Vagina (tissue), 2 donors: ENCODE measurements around the gene CABCOCO1. TPM values are rescaled to one million over a fixed set of nuclear protein-coding genes. Genes with fewer than 3 reads are reported as not detected.

Source experiments
- DNase-seq, 2 donors: peaks; one replicate each; pipeline ENCODE4 v3.0.0-alpha.2; 2017; ENCODE audit errors: extremely low spot score in 2 of 2
- H3K27ac ChIP-seq: fragments of 200-600 bp; sonication (generic); one replicate; pipeline ENCODE4 v1.5.1; 2019
- H3K27me3 ChIP-seq: fragments of 200-600 bp; sonication (generic); one replicate; pipeline ENCODE4 v1.5.1; 2019
- H3K36me3 ChIP-seq, 2 donors: fragments of 200-600 bp; sonication (generic); one replicate each; pipeline ENCODE4 v1.5.1; 2017 to 2019
- H3K4me1 ChIP-seq: fragments of 200-600 bp; sonication (generic); one replicate; pipeline ENCODE4 v1.5.1; 2019
- H3K4me3 ChIP-seq, 2 donors: fragments of 200-600 bp; sonication (generic); 1 replicate in 1 of 2; 2 replicates in 1 of 2; pipeline ENCODE4 v1.5.1; 2016 to 2019
- H3K9me3 ChIP-seq: fragments of 200-600 bp; sonication (generic); one replicate; pipeline ENCODE4 v1.5.1; 2019
- POLR2A ChIP-seq, 2 donors: fragments of 450-650 bp; IDR thresholded peaks; one replicate each; pipeline ENCODE4 v1.6.1; 2017; ENCODE audit warnings: antibody characterized with exemption in 2 of 2, mild to moderate bottlenecking in 2 of 2, moderate library complexity in 2 of 2
- POLR2AphosphoS5 ChIP-seq, 2 donors: sonication (generic); formaldehyde crosslinking; IDR thresholded peaks; one replicate each; pipeline ENCODE4 v1.9.0; 2017; ENCODE audit warnings: antibody characterized with exemption in 2 of 2, mild to moderate bottlenecking in 2 of 2, low read depth in 1 of 2; ENCODE audit not compliant: insufficient read depth in 1 of 2
- intact Hi-C: fragments of 100-400 bp; cut with DNase I; formaldehyde crosslinking; loops from one replicate; pipeline ENCODE4 v1.15.1; 2023
- total RNA-seq: library from RNA; depleted of rRNA; stranded (reverse); fragments of >200 nt; gene quantifications from one replicate; pipeline ENCODE4 v1.2.3, GENCODE V29; 2016
- TF ChIP-seq, protein P1 (sequence below), 3 experiments: fragments of 450-650 bp in 2 of 3; fragments of 200-600 bp in 1 of 3; sonication (generic) in 1 of 3; IDR thresholded peaks; one replicate each; pipeline ENCODE4 v1.5.1; 2017 to 2019; ENCODE audit warnings: antibody characterized with exemption in 3 of 3, mild to moderate bottlenecking in 2 of 3, moderate library complexity in 2 of 3

The CABCOCO1 gene
- total RNA-seq, 1 donor from 2014 or later = not detected

DNA sequence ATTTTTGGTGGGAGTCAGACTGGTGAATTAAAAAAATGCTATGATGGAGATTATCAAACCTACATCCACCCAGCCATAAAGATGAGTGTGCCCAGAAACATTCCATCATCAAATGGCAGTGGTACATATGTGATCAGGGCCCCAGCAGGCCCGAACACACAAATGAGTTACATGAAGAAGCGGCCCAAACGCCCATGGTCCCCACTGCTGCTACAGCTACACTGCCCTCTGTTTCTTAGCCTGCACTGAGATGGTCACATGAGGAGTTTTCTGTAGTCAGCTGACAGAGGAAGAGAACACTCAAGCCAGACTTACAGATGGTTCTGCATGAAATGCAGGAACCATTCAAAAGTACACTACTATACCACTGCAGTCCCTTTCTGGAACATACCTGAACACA is 142.4 kb downstream of the CABCOCO1 start:
- no peak overlapping the region for H3K4me3 ChIP-seq
- TF ChIP-seq POLR2AphosphoS5 (IDR thresholded peaks at IDR 0.05; ENCODE audit: insufficient read depth in 1 of 2, low read depth in 1 of 2) = no peak
- TF ChIP-seq, protein P1, sequence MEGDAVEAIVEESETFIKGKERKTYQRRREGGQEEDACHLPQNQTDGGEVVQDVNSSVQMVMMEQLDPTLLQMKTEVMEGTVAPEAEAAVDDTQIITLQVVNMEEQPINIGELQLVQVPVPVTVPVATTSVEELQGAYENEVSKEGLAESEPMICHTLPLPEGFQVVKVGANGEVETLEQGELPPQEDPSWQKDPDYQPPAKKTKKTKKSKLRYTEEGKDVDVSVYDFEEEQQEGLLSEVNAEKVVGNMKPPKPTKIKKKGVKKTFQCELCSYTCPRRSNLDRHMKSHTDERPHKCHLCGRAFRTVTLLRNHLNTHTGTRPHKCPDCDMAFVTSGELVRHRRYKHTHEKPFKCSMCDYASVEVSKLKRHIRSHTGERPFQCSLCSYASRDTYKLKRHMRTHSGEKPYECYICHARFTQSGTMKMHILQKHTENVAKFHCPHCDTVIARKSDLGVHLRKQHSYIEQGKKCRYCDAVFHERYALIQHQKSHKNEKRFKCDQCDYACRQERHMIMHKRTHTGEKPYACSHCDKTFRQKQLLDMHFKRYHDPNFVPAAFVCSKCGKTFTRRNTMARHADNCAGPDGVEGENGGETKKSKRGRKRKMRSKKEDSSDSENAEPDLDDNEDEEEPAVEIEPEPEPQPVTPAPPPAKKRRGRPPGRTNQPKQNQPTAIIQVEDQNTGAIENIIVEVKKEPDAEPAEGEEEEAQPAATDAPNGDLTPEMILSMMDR (IDR thresholded peaks at IDR 0.05) = no peak
- TF ChIP-seq POLR2A (IDR thresholded peaks at IDR 0.05) = no peak
- no peaks in the 10 kb centered on the region for H3K9me3 ChIP-seq
- no peaks in the 10 kb centered on the region for H3K36me3 ChIP-seq
- no peaks in the 10 kb centered on the region for H3K4me1 ChIP-seq
- H3K27ac ChIP-seq = no peak overlapping the region
- H3K27me3 ChIP-seq = no peaks in the 10 kb centered on the region
- intact Hi-C loops = no loop called here
- no peak for DNase-seq

DNA sequence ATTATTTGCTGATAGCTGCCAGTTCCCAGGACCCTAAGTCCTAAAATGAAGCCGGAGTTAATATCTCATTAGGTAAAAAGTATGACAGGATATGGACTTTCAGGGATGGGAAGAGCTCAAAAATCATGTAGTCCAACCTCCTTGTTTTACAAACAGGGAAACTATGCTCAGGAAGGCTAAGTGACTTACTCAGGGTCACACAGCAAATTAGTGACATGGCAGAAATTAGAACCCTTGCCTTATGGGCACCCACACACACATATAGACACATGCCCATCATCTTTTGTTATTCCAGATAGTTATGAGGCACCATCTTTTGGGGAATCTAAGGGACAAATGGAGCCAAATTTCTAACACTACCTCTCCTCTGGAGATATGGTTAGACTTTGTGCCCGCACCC is 147.5 kb downstream of the CABCOCO1 start:
- DNase-seq = no peak
- TF ChIP-seq POLR2A (IDR thresholded peaks at IDR 0.05) (no peak), POLR2AphosphoS5 (IDR thresholded peaks at IDR 0.05; ENCODE audit: insufficient read depth in 1 of 2, low read depth in 1 of 2) (no peak)
- TF ChIP-seq, protein P1 (IDR thresholded peaks at IDR 0.05) = no peak
- Histone ChIP-seq H3K4me3 (no peak overlapping the region), H3K27ac (no peak overlapping the region), H3K27me3 (no peaks in the 10 kb centered on the region), H3K4me1 (no peaks in the 10 kb centered on the region), H3K9me3 (no peaks in the 10 kb centered on the region), H3K36me3 (no peaks in the 10 kb centered on the region)
- intact Hi-C loops = no loop called here

DNA sequence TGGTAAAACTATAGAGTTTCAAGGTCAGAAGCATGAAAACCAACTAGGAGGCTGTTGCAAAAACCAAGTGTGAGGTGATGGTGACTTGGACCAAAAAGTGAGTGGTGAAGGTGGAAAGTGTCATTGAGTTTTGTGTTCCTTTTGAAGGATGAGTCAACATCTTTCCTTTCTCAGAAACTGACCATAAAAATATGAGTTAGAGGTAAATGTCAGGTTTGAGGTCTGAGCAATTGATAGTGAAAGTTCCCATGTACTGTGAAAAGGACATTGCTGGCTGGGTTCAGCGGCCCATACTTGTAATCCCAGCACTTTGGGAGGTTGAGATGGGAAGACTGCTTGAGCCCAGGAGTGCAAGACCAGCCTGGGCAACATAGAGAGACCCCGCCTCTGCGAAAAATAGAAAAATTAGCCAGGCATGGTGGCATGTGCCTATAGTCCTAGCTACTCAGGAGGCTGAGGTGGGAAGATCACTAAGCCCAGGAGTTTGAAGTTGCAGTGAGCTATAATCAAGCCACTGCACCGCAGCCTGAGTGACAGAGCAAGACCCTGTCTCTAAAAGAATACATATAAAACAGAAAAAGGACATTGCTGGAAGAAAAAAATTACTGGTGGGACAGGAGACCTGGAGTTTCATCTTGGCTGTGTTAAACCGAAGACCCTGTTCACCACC is 149.5 kb downstream of the CABCOCO1 start:
- DNase-seq = no peak
- Histone ChIP-seq H3K36me3 (no peaks in the 10 kb centered on the region), H3K27me3 (no peaks in the 10 kb centered on the region), H3K4me3 (no peak overlapping the region), H3K27ac (no peak overlapping the region), H3K9me3 (no peaks in the 10 kb centered on the region), H3K4me1 (no peaks in the 10 kb centered on the region)
- TF ChIP-seq POLR2A (IDR thresholded peaks at IDR 0.05) (no peak), POLR2AphosphoS5 (IDR thresholded peaks at IDR 0.05; ENCODE audit: insufficient read depth in 1 of 2, low read depth in 1 of 2) (no peak)
- intact Hi-C loops = no loop called here

DNA sequence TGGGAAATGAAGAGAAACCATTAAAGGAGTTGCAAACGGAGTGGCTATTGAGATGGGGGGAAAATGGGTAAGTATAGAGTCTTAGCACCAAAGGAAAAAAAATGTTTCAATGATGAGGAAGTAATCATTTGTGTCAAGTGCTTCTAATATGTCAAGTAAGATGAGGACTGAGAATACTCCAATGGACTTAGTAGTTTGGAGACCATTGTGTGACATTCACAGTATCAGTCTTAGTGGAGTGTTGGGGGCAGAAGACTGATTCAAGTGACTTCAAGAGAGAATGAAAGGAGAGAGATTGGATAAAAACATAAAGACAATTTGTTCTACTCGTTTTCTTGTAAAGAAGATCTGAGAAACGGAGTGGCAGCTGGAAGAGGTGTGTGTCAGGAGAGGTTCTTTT is 150.2 kb downstream of the CABCOCO1 start:
- no peaks in the 10 kb centered on the region for H3K27me3 ChIP-seq
- H3K9me3 ChIP-seq = no peaks in the 10 kb centered on the region
- no peak for DNase-seq
- H3K4me3 ChIP-seq = no peak overlapping the region
- TF ChIP-seq POLR2A (IDR thresholded peaks at IDR 0.05) = no peak
- TF ChIP-seq, protein P1 (IDR thresholded peaks at IDR 0.05) = no peak
- no peak for TF ChIP-seq POLR2AphosphoS5 (IDR thresholded peaks at IDR 0.05; ENCODE audit: insufficient read depth in 1 of 2, low read depth in 1 of 2)
- H3K36me3 ChIP-seq = no peaks in the 10 kb centered on the region
- no peak overlapping the region for H3K27ac ChIP-seq
- H3K4me1 ChIP-seq = no peaks in the 10 kb centered on the region
- intact Hi-C loops = no loop called here

DNA sequence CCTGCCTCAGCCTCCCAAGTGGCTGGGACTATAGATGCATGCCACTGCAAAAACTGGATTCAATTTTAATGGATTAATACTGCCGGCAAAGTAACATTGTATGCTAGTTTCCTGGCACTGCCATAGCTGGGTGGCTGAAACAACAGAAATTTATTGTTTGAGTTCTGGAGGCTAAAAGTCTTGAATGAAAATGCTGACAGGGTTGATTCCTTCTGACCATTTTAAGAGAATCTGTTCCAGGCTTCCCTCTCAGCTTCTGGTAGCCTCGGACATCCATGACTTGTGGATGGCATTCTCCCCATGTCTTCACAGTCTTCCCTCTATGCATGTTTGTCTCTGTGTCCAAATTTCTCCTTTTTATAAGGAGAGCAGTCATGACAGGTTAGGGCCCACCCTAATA is 151.4 kb downstream of the CABCOCO1 start:
- Histone ChIP-seq H3K4me3 (no peak overlapping the region), H3K9me3 (no peaks in the 10 kb centered on the region), H3K36me3 (no peaks in the 10 kb centered on the region), H3K4me1 (no peaks in the 10 kb centered on the region), H3K27ac (no peak overlapping the region), H3K27me3 (no peaks in the 10 kb centered on the region)
- intact Hi-C loops = no loop called here
- TF ChIP-seq POLR2A (IDR thresholded peaks at IDR 0.05) = no peak
- TF ChIP-seq, protein P1 (IDR thresholded peaks at IDR 0.05) = no peak
- TF ChIP-seq POLR2AphosphoS5 (IDR thresholded peaks at IDR 0.05; ENCODE audit: insufficient read depth in 1 of 2, low read depth in 1 of 2) = no peak
- no peak for DNase-seq
